Hepatocyte (in vitro differentiated cells): ENCODE data around the gene DCTN1.

Experiments used
- EZH2 ChIP-seq: fragments of 200-600 bp; sonication (generic); IDR thresholded peaks from 2 replicates; pipeline ENCODE4 v1.6.1; 2016; ENCODE audit warnings: antibody characterized with exemption, mild to moderate bottlenecking, borderline replicate concordance
- TF ChIP-seq, protein P1 (sequence below): fragments of 200-600 bp; sonication (generic); IDR thresholded peaks from 2 replicates; pipeline ENCODE4 v1.5.1; 2016; ENCODE audit warnings: antibody characterized with exemption, mild to moderate bottlenecking; ENCODE audit not compliant: poor library complexity

DNA sequence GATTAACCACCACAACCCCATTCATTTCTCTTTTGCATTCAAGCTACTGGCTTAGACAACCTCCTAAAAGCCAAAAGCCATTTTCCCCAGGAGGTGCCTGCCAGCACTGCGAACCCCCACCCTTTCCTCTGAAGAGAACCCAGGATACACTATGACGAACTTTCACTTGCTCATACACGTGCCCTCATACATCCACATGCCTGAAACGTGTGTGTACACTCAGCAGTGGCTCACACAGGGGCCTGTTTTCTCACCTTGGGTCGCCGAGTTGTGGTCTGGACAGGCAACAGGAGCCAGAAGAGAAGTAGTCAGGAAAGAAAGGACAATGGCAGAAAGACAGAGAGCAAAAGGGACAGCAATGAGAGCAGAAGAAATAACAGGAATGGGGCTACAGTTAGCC is 7.4 kb downstream of the DCTN1 start:
- TF ChIP-seq, protein P1, sequence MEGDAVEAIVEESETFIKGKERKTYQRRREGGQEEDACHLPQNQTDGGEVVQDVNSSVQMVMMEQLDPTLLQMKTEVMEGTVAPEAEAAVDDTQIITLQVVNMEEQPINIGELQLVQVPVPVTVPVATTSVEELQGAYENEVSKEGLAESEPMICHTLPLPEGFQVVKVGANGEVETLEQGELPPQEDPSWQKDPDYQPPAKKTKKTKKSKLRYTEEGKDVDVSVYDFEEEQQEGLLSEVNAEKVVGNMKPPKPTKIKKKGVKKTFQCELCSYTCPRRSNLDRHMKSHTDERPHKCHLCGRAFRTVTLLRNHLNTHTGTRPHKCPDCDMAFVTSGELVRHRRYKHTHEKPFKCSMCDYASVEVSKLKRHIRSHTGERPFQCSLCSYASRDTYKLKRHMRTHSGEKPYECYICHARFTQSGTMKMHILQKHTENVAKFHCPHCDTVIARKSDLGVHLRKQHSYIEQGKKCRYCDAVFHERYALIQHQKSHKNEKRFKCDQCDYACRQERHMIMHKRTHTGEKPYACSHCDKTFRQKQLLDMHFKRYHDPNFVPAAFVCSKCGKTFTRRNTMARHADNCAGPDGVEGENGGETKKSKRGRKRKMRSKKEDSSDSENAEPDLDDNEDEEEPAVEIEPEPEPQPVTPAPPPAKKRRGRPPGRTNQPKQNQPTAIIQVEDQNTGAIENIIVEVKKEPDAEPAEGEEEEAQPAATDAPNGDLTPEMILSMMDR, result no peak
- TF ChIP-seq EZH2, result no peak
